HG03103 (cell line): Measurements from ENCODE around the gene DFFB.

ENCODE experiments used
- ATAC-seq: cut with Tn5 transposase; IDR thresholded peaks from one replicate; pipeline ENCODE4 v1.9.1; 2021; ENCODE audit warnings: low read depth; ENCODE audit not compliant: unreplicated experiment

DFFB gene

GRCh38 chr1:3828391-3828790 is 28.9 kb upstream of the DFFB start:
- ATAC-seq = no peak

GRCh38 chr1:3831689-3832088 is 25.6 kb upstream of the DFFB start:
- no peak for ATAC-seq

GRCh38 chr1:3834701-3835100 is 22.6 kb upstream of the DFFB start:
- no peak for ATAC-seq

GRCh38 chr1:3836421-3836820 is 20.9 kb upstream of the DFFB start:
- no peak for ATAC-seq

GRCh38 chr1:3837200-3837599 is 20.1 kb upstream of the DFFB start:
- ATAC-seq = no peak

GRCh38 chr1:3837685-3838084 is 19.6 kb upstream of the DFFB start:
- ATAC-seq = no peak

- ATAC-seq = no peak
Observed at GRCh38 chr1:3838788-3839187, 18.5 kb upstream of the DFFB start.

GRCh38 chr1:3841491-3841890 is 15.8 kb upstream of the DFFB start:
- no peak for ATAC-seq

- ATAC-seq = no peak
Observed at GRCh38 chr1:3842912-3843311, 14.4 kb upstream of the DFFB start.

GRCh38 chr1:3846541-3846940 is 10.7 kb upstream of the DFFB start:
- ATAC-seq = no peak

- ATAC-seq = no peak
Observed at GRCh38 chr1:3847081-3847480, 10.2 kb upstream of the DFFB start.

- no peak for ATAC-seq
Observed at GRCh38 chr1:3850857-3851256, 6.4 kb upstream of the DFFB start.

- ATAC-seq = no peak
Observed at GRCh38 chr1:3851292-3851691, 6.0 kb upstream of the DFFB start.

GRCh38 chr1:3852091-3852490 is 5.2 kb upstream of the DFFB start:
- ATAC-seq = no peak

- ATAC-seq = no peak
Observed at GRCh38 chr1:3852711-3853485, 4.4 kb upstream of the DFFB start.

- no peak for ATAC-seq
Observed at GRCh38 chr1:3857791-3858129, 484 bp downstream of the DFFB start.

- ATAC-seq = no peak
Observed at GRCh38 chr1:3858231-3858981, 1.1 kb downstream of the DFFB start.

GRCh38 chr1:3863231-3863935 is 6.1 kb downstream of the DFFB start:
- no peak for ATAC-seq

GRCh38 chr1:3864884-3865283 is 7.6 kb downstream of the DFFB start:
- no peak for ATAC-seq

- ATAC-seq = no peak
Observed at GRCh38 chr1:3865606-3866160, 8.4 kb downstream of the DFFB start.

- no peak for ATAC-seq
Observed at GRCh38 chr1:3868464-3869006, 11.3 kb downstream of the DFFB start.
